ENCODE measurements around the gene RMRP.

GRCh38 chr9:35652829-35653209 is 5.0 kb downstream of the RMRP start:
- TF ChIP-seq CTCF (IDR thresholded peaks at IDR 0.05; ENCODE audit: low read depth, low read length) (no peak), EZH2phosphoT487 (IDR thresholded peaks at IDR 0.05; ENCODE audit: low read depth) (no peak)

Measured in OCI-LY3 (cell line).